ENCODE measurements around the gene IQCH. TPM values are rescaled to one million over a fixed set of nuclear protein-coding genes. Genes with fewer than 3 reads are reported as not detected.

The IQCH gene
- total and polyA plus RNA-seq, 7 donors, result 0.36 to 3.8 (median 1.4) TPM

- H3K36me3 ChIP-seq, result no peaks in the 10 kb centered on the region
- no peaks in the 10 kb centered on the region for H3K9me3 ChIP-seq
- TF ChIP-seq EP300 (IDR thresholded peaks at IDR 0.05) (no peak), POLR2A (IDR thresholded peaks at IDR 0.05) (no peak), CTCF (IDR thresholded peaks at IDR 0.05) (no peak), POLR2AphosphoS5 (IDR thresholded peaks at IDR 0.05) (no peak)
- H3K4me3 ChIP-seq, result no peak overlapping the region
- no peak overlapping the region for H3K27ac ChIP-seq
- DNase-seq, result no peak
- H3K27me3 ChIP-seq, result no peaks in the 10 kb centered on the region
- intact Hi-C loops (cut with DNase I), result no loop called here
- WGBS, 2 donors, result 82 to 94% methylated on average over 1 of the region's 1 CpG
- H3K4me1 ChIP-seq, result no peaks in the 10 kb centered on the region
Observed at GRCh38 chr15:67406257-67406861, 151.8 kb downstream of the IQCH start.

GRCh38 chr15:67407786-67408185 is 153.2 kb downstream of the IQCH start:
- Histone ChIP-seq H3K27ac (no peak overlapping the region), H3K9me3 (no peaks in the 10 kb centered on the region), H3K36me3 (no peaks in the 10 kb centered on the region), H3K4me1 (no peaks in the 10 kb centered on the region), H3K27me3 (no peaks in the 10 kb centered on the region), H3K4me3 (no peak overlapping the region)
- DNase-seq, result no peak
- 93 to 95% methylated on average over 8 of the region's 8 CpGs for WGBS, 2 donors
- intact Hi-C loops (cut with DNase I), result no loop called here
- TF ChIP-seq POLR2A (IDR thresholded peaks at IDR 0.05) (no peak), POLR2AphosphoS5 (IDR thresholded peaks at IDR 0.05) (no peak), EP300 (IDR thresholded peaks at IDR 0.05) (no peak), CTCF (IDR thresholded peaks at IDR 0.05) (no peak)

GRCh38 chr15:67409175-67409574 is 154.6 kb downstream of the IQCH start:
- H3K27me3 ChIP-seq, result no peaks in the 10 kb centered on the region
- H3K27ac ChIP-seq, result no peak overlapping the region
- H3K4me3 ChIP-seq, result no peak overlapping the region
- intact Hi-C loops (cut with DNase I), result no loop called here
- H3K36me3 ChIP-seq, result no peaks in the 10 kb centered on the region
- DNase-seq, result no peak
- 75 to 92% methylated on average over 6 of the region's 6 CpGs for WGBS, 2 donors
- no peaks in the 10 kb centered on the region for H3K4me1 ChIP-seq
- no peaks in the 10 kb centered on the region for H3K9me3 ChIP-seq
- TF ChIP-seq EP300 (IDR thresholded peaks at IDR 0.05), result no peak
- TF ChIP-seq CTCF (IDR thresholded peaks at IDR 0.05), result no peak
- no peak for TF ChIP-seq POLR2A (IDR thresholded peaks at IDR 0.05)
- TF ChIP-seq POLR2AphosphoS5 (IDR thresholded peaks at IDR 0.05), result no peak

GRCh38 chr15:67411486-67411885 is 156.9 kb downstream of the IQCH start:
- Histone ChIP-seq H3K27me3 (no peaks in the 10 kb centered on the region), H3K9me3 (no peaks in the 10 kb centered on the region), H3K27ac (no peak overlapping the region), H3K4me1 (no peaks in the 10 kb centered on the region), H3K36me3 (no peaks in the 10 kb centered on the region), H3K4me3 (no peak overlapping the region)
- DNase-seq, result no peak
- no peak for TF ChIP-seq CTCF (IDR thresholded peaks at IDR 0.05)
- TF ChIP-seq POLR2AphosphoS5 (IDR thresholded peaks at IDR 0.05), result no peak
- TF ChIP-seq POLR2A (IDR thresholded peaks at IDR 0.05), result no peak
- TF ChIP-seq EP300 (IDR thresholded peaks at IDR 0.05), result no peak
- intact Hi-C loops (cut with DNase I), result no loop called here

- intact Hi-C loops (cut with DNase I), result no loop called here
- H3K27me3 ChIP-seq, result no peaks in the 10 kb centered on the region
- H3K9me3 ChIP-seq, result no peaks in the 10 kb centered on the region
- no peak for TF ChIP-seq POLR2A (IDR thresholded peaks at IDR 0.05)
- DNase-seq, result no peak
- no peaks in the 10 kb centered on the region for H3K36me3 ChIP-seq
- H3K27ac ChIP-seq, result no peak overlapping the region
- 59 to 84% methylated on average over 11 of the region's 11 CpGs for WGBS, 2 donors
- no peaks in the 10 kb centered on the region for H3K4me1 ChIP-seq
- no peak overlapping the region for H3K4me3 ChIP-seq
Observed at GRCh38 chr15:67413770-67414390, 159.3 kb downstream of the IQCH start.

Measured in sigmoid colon (tissue), 7 donors.